ENCODE results near the gene GOLIM4. TPM values are rescaled to one million over a fixed set of nuclear protein-coding genes. Genes with fewer than 3 reads are reported as not detected.

The GOLIM4 gene
- total RNA-seq, 1 experiment from 2014 or later, result 12.2 TPM

DNA sequence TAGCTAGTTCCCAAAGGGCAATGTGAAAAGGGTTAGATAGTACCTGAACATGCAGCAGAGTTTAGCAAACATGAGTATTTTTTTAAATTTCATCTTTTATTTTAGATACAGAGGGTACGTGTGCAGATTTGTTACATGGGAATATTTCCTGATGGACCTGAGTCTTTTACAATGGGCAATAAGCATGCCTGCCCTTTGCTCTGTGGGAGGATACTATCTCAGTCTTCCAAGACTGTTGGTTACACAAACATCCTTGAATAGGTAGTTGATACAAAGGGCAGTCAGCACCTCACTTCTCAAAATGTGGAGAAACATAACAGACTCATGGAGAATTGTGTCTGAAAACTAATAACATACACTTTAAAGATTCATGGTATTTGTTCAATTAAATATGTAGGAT is 103.3 kb downstream of the GOLIM4 start:
- TF ChIP-seq, protein P1, sequence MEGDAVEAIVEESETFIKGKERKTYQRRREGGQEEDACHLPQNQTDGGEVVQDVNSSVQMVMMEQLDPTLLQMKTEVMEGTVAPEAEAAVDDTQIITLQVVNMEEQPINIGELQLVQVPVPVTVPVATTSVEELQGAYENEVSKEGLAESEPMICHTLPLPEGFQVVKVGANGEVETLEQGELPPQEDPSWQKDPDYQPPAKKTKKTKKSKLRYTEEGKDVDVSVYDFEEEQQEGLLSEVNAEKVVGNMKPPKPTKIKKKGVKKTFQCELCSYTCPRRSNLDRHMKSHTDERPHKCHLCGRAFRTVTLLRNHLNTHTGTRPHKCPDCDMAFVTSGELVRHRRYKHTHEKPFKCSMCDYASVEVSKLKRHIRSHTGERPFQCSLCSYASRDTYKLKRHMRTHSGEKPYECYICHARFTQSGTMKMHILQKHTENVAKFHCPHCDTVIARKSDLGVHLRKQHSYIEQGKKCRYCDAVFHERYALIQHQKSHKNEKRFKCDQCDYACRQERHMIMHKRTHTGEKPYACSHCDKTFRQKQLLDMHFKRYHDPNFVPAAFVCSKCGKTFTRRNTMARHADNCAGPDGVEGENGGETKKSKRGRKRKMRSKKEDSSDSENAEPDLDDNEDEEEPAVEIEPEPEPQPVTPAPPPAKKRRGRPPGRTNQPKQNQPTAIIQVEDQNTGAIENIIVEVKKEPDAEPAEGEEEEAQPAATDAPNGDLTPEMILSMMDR (conservative IDR thresholded peaks at IDR 0.05; ENCODE audit: low read depth, low read length), result no peak
- no peak for TF ChIP-seq EZH2 (IDR thresholded peaks at IDR 0.05; ENCODE audit: borderline replicate concordance, low read depth, low read length, poor library complexity, severe bottlenecking)
- CTCF ChIA-PET, result no interaction called here
- H3K9me3 ChIP-seq (ENCODE audit: low read depth, low read length, poor library complexity, severe bottlenecking), result no peaks in the 10 kb centered on the region
- intact Hi-C loops (cut with micrococcal nuclease; ENCODE audit: unreplicated experiment), result no loop called here
- peaks cover 8% of the 10 kb centered on the region for H3K27me3 ChIP-seq (replicated peaks; ENCODE audit: insufficient read depth, low read depth, low read length, poor library complexity)
- no peak overlapping the region for H3K4me3 ChIP-seq (ENCODE audit: low read depth, low read length, poor library complexity, severe bottlenecking)
- DNase-seq (ENCODE audit: low spot score), result no peak
- H3K36me3 ChIP-seq (ENCODE audit: insufficient read depth, low read length, poor library complexity, severe bottlenecking), result no peaks in the 10 kb centered on the region
- no peaks in the 10 kb centered on the region for H3K4me1 ChIP-seq (ENCODE audit: insufficient read depth, low read length, poor library complexity, severe bottlenecking)
- H3K27ac ChIP-seq (ENCODE audit: low read depth, low read length, poor library complexity, severe bottlenecking), result no peak overlapping the region
- POLR2A ChIA-PET (ENCODE audit: low non-redundant PET), result no interaction called here
- no TSS peak for BruUV-seq (replicated peaks)

DNA sequence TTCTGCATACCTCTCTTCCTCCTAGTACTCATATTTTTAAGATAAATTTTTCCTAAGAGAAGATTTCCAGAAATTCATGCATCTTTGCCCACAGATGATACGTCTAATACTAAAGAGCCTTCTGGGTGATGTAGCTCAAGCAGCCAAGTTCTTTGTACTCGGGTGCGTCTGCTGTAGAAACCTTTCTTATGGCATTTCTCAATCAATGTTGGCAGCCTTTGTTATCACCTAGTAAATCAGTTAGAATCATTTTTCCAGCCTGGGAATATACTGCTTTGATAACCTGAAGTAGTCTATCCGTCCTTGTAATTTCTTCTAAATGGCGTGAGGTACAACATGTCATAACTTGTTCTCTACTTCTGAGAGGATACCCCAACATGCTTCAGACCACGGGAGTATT is 104.5 kb downstream of the GOLIM4 start:
- Histone ChIP-seq H3K27me3 (replicated peaks; ENCODE audit: insufficient read depth, low read depth, low read length, poor library complexity) (peaks cover 8% of the 10 kb centered on the region), H3K4me1 (ENCODE audit: insufficient read depth, low read length, poor library complexity, severe bottlenecking) (no peaks in the 10 kb centered on the region), H3K36me3 (ENCODE audit: insufficient read depth, low read length, poor library complexity, severe bottlenecking) (no peaks in the 10 kb centered on the region), H3K9me3 (ENCODE audit: low read depth, low read length, poor library complexity, severe bottlenecking) (no peaks in the 10 kb centered on the region), H3K4me3 (ENCODE audit: low read depth, low read length, poor library complexity, severe bottlenecking) (no peak overlapping the region), H3K27ac (ENCODE audit: low read depth, low read length, poor library complexity, severe bottlenecking) (no peak overlapping the region)
- ChIA-PET POLR2A (ENCODE audit: low non-redundant PET) (no interaction called here), CTCF (no interaction called here)
- TF ChIP-seq EZH2 (IDR thresholded peaks at IDR 0.05; ENCODE audit: borderline replicate concordance, low read depth, low read length, poor library complexity, severe bottlenecking), result no peak
- TF ChIP-seq, protein P1 (conservative IDR thresholded peaks at IDR 0.05; ENCODE audit: low read depth, low read length), result no peak
- BruUV-seq (replicated peaks), result no TSS peak
- DNase-seq (ENCODE audit: low spot score), result no peak
- intact Hi-C loops (cut with micrococcal nuclease; ENCODE audit: unreplicated experiment), result no loop called here

DNA sequence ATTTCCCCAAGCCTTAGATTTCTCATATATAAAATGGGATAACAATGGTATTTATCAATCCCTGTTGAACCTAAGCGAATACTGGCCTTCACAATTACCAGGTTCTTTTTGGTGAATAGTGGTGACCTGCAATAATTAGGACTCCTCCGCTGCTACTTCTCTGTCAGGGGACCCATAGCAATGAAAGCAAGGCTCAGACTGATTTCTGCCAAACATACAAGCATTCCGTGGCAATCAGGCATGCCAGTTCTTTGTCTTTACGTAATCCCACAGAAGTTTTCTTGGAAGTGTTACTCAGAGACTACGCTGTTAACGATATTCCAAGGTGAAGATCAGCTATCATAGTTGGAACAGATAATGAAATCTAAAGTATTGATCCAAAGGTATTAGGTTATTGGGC is 105.7 kb downstream of the GOLIM4 start:
- no peaks in the 10 kb centered on the region for H3K36me3 ChIP-seq (ENCODE audit: insufficient read depth, low read length, poor library complexity, severe bottlenecking)
- no peaks in the 10 kb centered on the region for H3K9me3 ChIP-seq (ENCODE audit: low read depth, low read length, poor library complexity, severe bottlenecking)
- no peak for DNase-seq (ENCODE audit: low spot score)
- BruUV-seq (replicated peaks), result no TSS peak
- H3K27ac ChIP-seq (ENCODE audit: low read depth, low read length, poor library complexity, severe bottlenecking), result no peak overlapping the region
- ChIA-PET CTCF (no interaction called here), POLR2A (ENCODE audit: low non-redundant PET) (no interaction called here)
- TF ChIP-seq, protein P1 (conservative IDR thresholded peaks at IDR 0.05; ENCODE audit: low read depth, low read length), result no peak
- H3K4me1 ChIP-seq (ENCODE audit: insufficient read depth, low read length, poor library complexity, severe bottlenecking), result no peaks in the 10 kb centered on the region
- H3K27me3 ChIP-seq (replicated peaks; ENCODE audit: insufficient read depth, low read depth, low read length, poor library complexity), result peaks cover 15% of the 10 kb centered on the region
- H3K4me3 ChIP-seq (ENCODE audit: low read depth, low read length, poor library complexity, severe bottlenecking), result no peak overlapping the region
- intact Hi-C loops (cut with micrococcal nuclease; ENCODE audit: unreplicated experiment), result no loop called here

All from A673 (cell line).